HG03571 (cell line): Measurements from ENCODE around the gene ELAVL3.
"Not testable (repeated sequence)": the region's sequence is repeated elsewhere in the genome, so short reads cannot be mapped to it uniquely, and the experiment has no call there.

Experiments used
- ATAC-seq: cut with Tn5 transposase; IDR thresholded peaks from one replicate; pipeline ENCODE4 v1.9.1; 2021; ENCODE audit not compliant: unreplicated experiment

Gene ELAVL3

DNA sequence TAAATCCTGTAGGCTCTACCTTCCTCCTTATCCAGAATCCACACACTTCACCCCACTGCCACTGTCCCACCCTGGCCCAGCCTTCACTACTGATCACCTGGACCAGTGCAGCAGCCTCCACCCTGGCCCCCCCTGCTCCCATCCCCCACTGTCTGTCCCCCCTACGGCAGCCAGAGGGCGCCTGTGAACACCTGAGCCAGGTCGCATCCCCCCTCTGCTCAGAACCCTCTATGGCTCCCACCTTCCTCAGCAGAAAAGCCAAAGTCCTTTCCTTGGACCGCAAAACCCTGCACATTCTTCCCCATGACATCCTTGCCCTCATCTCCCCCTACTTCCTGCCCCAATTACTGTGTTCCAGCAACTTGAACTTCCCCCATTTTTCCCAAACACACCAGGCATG, 20.6 kb downstream of the ELAVL3 start:
- no peak for ATAC-seq

DNA sequence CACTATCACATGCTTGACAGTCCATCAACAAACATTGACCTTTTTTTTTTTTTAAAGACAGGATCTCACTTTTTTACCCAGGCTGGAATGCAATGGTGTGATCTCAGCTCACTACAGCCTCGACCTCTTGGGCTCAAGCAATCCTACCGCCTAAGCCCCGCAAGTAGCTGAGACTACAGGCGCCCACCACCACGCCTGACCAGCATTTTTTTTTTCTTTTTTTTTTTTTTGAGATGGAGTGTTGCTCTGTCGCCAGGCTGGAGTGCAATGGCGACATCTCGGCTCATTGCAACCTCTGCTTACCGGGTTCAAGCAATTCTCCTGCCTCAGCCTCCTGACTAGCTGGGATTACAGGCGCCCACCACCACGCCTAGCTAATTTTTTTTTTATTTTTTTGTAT, 21.9 kb downstream of the ELAVL3 start:
- ATAC-seq = not testable (repeated sequence)

DNA sequence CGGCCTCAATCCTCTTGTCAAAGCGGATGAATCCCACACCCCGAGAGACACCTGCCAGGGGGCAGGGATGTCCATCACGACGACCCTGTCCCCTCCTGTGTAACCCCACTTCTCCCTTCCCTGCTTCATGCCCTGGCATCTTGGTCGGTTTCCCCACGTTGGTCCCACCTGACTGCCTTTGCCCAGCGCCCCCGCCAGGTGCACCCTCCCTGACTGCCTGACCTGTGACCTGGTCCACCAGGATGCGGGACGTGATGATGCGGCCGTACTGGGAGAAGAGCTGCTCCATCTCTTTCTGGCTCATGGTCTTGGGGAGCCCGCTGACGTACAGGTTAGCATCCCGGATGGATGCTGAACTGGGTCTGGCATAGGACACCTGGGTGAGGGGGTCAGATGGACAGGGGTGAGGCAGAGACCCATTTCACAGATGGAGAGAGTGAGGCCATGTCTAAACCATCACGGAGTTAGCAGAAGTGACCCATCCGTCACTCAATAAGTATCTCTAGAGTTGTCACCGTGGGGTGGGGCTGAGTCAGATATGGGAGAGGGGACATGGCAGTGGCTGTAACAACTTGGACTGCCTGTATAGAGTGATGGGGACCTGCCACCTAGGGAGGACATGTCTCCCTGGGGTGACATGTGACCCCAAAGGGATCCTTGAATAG, 22.5 kb downstream of the ELAVL3 start:
- no peak for ATAC-seq

DNA sequence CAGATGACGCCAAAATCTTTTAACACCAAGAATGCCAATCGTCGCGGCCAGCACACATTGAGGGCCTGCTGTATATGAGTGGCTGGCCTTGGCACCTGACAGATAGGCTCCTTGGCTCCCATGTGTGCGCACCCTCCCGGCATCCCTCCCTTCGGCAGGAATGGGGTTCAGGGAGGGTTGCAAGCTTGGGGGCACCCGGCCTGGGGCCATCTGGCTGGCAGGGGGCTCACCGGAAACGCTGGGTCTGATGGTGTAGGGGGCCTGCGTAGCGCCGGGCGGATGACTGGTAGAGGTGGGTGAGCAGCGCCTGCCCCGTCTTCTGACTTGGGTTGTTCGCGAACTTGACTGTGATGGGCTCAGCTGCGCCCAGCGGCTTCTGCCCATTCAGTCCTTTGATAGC, 23.0 kb downstream of the ELAVL3 start:
- no peak for ATAC-seq

DNA sequence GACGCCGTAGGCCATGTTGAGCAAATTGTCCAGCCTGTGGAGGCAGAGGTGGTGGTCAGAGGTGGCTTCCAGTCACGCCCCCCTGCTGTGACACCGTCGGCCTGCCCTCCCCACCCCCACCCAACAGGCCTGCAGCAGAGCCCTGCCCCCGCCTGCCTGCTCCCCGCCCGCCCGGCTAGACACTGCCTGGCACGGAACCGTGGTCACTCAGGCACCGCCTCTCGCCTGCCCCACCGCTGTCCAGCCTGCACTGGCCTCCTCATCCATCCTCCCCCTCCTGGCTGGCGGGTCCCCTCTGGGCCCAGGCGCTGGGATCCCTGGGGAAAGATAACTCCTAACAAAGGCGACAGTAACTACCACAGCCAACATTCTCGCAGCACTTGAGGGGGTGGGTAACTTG, 23.7 kb downstream of the ELAVL3 start:
- no peak for ATAC-seq

DNA sequence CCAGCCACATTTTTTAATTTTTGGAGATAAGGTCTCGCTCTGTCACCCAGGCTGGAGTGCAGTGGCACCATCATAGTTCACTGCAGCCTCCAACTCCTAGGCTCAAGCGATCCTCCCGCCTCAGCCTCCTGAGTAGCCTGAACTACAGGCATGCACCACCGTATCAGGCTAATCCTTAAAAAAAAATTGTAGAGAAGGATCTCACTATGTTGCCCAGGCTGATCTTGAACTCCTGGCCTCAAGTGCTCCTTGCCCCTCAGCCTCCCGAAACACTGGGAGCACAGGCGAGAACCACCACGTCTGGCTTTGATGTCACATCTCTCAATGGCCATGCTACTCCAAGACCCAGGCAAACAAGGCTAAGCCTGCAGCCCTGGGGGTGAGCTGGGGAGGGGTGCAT, 24.2 kb downstream of the ELAVL3 start:
- no peak for ATAC-seq

DNA sequence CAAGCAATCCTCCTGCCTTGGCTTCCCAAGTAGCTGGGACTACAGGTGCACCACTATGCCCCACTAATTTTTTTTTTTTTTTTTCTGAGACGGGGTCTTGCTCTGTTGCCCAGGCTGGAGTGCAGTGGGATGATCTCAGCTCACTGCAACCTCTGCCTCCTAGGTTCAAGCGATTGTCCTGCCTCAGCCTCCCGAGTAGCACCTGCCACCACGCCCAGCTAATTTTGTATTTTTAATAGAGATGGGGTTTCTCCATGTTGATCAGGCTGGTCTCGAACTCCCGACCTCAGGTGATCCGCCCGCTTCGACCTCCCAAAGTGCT, 25.7 kb downstream of the ELAVL3 start:
- not testable (repeated sequence) for ATAC-seq

DNA sequence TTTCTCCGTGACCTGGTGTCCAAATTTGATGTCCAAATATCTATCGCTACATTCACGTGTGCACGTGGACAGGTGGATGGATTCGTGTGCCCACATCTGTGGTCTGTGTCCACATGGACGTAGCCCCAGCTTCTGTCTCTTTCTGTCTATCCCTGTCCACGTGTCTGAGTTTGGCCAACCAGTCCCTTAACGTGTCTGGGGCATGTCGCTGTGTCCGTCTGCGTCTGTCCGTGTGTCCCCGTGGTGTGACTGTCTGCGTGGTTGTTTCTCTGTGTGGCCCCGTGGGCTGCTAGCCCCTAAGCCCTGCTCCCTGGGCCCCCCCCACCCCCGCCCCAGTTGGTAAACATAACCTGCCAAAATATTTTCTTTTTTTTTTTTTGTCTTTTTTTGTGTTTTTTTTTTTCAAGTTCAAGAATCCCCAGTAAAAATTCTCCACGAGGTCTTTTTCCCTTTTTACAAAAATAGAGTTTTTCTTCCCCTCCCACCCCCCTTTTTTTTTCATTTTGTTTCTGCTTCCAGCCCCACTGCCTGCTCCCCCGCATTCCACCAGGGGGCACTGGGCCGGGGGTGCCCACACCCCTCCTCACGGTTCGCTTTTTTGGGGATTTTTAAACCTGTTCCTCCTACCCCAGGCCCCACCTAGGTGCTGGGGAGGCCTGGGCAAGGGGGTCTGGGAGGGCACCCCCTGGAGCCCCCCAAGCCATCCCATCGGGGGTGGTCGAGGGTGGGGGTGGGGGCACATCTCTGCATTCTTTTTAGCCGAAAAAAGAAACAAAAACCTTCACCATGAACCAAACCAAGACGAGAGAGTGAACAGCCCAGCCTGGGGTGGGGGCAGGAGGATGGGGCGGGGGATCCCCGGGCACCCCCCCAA, 27.1 kb downstream of the ELAVL3 start:
- no peak for ATAC-seq

DNA sequence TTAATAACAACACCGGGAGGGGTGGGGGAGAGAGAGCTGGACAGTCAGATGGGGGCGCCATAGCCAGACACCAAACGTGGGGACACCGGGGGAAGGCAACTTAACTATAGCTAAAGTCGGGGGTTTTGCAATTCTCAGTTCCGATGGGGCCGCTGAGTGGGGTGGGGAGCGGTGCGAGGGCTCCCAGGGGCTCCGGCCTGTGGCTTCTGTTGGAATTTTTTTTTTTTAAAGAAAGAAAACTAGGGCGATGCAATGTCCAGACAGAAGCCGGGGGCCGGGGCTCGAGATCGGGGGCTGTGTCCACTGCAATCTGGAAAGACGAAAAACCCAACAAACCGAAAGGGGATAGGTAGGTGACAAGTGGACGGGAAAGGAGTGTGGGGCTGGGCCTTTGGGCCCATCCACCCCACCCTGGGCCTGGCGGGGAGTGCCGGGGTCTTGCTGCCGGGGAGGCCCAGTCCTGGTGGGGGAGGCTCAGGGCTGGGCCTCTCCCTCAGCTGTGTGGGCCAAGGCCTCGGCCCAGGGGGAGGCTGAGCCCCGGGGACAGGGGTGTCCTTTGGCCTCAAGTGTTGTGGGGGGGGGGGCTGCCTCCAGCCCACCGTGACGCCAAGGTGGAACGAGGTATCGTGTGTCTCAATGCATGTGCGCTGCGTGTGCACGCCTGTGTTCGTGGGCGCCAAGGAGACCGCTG, 28.1 kb downstream of the ELAVL3 start:
- ATAC-seq = no peak

DNA sequence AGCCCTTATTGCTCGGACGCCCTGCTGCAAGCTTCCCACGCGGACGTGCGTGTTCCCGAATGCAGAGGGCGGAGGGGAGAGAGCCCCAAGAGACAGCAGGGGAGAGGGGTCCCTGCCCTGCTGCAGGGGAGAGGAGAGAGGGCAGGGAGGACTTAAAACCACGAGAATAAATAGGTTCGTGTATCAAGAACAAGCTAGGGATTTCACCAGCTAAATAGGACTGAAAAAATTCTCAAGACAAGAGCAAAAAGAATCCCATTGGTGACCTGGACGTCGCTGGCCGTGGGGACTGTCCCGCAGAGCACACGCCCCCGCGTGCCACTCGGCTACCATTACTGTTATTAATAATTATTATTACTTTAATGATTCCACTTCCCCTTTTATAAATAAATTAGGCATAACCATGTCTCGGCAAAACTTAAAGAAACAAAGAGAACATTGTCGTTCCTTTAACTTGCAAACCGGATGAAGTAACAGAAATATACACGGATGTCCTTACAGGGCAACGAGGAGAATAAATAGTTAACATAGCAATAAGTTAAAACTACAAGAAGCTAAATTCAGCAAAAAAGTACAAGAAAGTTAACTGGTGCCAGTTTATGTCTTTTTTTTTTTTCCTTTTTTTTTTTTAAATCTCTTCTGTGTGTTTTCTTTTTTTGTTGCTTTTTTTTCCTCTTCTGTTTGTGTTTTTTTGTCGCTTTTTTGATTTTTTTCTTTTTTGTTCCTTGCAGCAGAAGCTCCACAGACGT, 28.8 kb downstream of the ELAVL3 start:
- no peak for ATAC-seq

DNA sequence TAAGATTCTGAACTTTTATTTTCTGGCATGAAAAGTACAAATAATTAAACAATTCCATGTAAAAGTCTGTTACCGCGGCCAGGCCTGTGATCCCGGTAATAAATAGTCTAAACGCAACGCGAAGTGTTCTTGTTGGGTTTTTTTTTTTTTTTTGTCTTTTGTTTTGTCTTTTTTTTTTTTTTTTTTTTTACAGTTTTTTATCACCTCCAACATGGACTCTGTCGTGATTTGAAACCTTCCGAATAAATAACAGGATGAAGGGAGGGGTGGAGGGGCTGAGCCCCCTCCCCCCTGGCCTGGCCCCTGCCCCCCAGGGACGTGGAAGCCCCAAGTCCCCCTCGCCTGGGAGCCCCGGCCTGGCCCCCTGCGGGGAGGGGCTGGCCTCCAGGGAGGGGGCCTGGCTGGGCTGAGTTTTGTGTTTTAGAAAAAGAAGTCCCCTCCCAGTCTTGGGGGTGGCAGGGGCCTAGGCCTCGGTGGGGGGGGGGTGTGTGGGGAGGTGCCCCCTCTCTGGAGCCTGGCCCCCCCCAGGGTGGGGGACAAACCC, 29.4 kb downstream of the ELAVL3 start:
- no peak for ATAC-seq

DNA sequence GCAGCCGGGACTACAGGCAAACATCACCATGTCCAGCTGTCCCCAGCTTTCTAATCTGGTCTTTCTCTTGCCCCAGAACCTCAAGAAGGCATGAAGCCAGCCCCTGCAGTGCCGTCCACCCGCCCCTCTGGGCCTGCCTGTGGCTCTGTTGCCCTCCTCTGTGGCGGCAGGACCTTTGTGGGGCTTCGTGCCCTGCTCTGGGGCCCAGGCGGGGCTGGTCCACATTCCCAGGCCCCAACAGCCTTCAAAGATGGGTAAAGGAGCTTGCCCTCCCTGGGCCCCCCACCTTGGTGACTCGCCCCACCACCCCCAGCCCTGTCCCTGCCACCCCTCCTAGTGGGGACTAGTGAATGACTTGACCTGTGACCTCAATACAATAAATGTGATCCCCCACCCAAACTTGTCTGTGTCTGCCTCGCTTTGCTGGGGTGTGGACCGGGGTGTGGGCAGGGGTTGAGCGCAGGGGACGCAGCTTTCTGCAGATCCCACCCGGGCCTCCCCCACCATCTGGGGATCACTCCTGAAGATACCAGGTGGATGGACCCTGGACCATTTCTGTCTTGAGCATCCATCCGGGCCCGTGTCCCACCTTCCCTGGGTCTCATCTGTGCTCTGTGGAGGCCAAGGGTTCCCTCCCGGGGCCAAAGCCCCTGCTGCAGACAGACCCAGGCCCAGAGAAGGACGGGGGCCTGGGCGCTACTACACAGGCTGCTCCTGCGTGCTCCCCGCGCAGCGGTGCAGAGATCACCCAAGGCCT, 30.1 kb downstream of the ELAVL3 start:
- ATAC-seq = no peak

DNA sequence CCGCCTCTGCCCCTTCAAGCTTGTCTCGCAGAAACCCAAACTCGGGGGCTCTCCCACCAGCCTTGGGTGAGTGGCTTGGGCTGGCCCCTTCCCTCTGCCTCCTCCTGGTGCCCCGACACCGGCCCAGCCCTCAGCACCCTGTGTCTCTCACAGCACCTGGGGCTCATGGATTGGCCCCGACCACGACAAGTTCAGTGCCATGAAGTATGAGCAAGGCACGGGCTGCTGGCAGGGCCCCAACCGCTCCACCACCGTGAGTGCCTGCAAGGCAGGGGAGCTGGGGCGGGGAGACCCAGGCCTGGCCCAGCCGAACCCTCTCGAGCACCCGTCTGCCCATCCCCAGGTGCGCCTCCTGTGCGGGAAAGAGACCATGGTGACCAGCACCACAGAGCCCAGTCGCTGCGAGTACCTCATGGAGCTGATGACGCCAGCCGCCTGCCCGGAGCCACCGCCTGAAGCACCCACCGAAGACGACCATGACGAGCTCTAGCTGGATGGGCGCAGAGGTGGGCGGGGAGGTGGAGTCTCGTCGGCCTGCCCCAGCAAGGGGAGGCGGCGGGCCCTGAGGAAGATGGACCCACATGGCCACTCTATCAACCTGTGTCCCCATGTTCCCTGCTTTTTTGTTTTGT, 31.8 kb downstream of the ELAVL3 start:
- ATAC-seq = no peak

DNA sequence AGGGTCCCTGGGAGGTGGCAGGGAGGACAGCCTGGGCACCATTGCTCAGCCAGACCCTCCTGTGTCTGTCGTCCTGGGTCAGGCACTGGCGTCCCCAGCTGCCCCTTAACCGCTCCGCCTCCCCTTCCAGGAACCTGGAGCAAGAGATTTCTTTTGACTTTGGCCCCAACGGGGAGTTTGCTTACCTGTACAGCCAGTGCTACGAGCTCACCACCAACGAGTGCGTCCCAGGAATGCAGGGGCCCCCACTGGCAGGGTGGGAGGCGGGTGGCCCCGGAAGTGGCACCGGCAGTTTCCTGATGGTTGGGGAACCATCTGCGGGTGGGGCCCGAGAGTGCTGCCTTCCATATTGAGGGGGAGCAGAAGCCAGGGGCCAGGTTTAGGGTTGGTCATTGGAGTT, 32.4 kb downstream of the ELAVL3 start:
- no peak for ATAC-seq

DNA sequence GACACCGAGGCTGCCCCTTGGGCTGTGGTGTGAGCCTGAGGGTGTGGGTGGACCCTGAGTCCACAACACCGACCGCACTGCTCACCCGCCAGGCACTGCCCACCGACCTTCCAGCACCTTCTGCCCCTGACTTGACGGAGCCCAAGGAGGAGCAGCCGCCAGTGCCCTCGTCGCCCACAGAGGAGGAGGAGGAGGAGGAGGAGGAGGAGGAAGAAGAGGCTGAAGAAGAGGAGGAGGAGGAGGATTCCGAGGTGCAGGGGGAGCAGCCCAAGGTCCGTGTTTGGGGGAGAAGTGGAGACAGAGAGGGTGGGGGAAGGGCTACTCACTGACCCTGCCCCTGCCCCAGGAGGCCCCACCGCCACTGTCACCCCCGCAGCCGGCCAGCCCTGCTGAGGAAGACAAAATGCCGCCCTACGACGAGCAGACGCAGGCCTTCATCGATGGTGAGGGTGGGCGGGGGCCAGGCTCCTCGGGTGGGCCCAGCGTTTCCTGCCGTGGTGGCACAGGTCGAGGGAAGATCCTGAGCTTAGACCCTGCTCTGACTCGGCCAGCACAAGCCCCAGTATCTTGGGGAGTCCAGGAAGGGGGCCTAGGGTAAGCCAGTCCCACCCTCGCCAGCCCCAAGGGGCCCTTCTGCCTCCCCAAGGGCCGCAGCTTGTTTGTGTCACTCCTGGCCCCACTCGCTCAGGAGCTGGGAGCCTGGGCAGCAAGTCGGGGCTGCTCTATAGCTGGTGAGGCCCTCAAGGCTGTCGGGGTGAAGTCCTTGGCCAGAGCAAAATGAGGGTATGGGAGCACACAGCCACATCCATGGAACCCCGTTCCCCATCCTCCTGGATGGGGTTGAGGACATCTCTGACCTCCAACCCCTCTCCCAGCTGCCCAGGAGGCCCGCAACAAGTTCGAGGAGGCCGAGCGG, 33.2 kb downstream of the ELAVL3 start:
- no peak for ATAC-seq

DNA sequence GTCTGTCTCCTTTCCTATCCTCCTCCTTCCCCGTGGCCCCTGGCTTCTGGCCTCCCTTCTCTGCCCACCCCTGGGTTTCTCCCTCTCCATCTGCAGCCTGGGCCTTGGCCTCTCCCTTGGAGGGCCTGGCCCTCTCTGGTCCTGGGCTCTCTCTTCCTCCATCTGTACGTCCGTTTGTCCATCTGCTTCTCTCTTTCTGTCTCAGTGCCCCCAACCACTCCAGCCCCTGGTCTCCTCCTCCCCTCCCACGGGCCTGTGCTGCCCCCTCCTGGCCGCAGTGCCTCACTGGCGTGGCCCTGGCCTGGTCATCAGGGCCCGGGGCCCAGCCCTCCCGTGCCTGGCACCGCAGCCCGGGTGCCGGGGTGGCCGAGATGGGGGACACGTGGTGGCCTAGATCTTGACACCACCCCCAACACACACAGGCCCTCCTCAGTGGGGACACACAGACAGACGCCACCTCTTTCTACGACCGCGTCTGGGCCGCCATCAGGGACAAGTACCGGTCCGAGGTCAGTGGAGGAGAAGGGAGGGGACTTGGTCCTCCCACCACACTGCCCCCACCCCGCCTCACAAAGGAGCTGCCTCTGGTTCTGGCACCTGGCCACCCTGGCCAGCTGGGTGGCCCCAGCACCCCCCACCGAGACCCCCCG, 34.1 kb downstream of the ELAVL3 start:
- no peak for ATAC-seq

DNA sequence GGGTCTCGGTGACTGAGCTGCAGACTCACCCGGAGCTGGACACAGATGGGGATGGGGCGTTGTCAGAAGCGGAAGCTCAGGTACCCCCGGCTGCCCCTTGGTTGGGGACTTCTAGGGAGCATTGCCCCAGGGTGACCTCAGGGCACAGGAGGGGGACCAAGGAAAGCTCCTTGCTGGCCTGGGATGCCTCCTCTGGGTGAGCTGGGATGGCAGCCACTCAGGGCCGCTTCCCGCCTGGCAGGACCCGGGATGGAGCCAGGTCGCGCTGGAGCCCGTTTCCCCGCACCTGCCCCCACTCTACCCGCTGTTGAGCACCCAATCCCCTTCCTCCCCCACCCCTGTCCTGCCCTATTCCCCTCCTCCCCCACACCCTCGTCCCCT, 34.6 kb downstream of the ELAVL3 start:
- no peak for ATAC-seq

DNA sequence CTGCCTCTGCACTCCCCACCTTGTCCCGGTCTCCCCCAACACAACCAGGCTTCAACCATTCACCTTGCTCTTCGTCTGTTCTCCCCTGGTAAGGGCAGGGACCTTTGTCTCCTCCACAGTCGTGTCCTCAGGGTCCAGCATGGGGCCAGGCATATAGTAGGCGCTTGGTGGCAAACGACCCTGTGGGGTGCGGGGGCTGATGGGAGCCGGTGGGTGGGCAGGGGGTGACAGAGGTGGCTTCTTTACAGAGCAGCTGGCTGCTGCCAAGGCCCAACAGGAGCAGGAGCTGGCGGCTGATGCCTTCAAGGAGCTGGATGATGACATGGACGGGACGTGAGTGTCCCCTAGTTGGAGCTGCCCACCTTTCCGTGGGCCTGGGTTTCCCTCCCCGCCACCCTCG, 35.7 kb downstream of the ELAVL3 start:
- no peak for ATAC-seq
